HG03097 (cell line): Measurements from ENCODE around the gene TACC3.

Source experiments
- ATAC-seq: cut with Tn5 transposase; IDR thresholded peaks from one replicate; pipeline ENCODE4 v1.9.1; 2021; ENCODE audit not compliant: unreplicated experiment, low FRiP score

The TACC3 gene

DNA sequence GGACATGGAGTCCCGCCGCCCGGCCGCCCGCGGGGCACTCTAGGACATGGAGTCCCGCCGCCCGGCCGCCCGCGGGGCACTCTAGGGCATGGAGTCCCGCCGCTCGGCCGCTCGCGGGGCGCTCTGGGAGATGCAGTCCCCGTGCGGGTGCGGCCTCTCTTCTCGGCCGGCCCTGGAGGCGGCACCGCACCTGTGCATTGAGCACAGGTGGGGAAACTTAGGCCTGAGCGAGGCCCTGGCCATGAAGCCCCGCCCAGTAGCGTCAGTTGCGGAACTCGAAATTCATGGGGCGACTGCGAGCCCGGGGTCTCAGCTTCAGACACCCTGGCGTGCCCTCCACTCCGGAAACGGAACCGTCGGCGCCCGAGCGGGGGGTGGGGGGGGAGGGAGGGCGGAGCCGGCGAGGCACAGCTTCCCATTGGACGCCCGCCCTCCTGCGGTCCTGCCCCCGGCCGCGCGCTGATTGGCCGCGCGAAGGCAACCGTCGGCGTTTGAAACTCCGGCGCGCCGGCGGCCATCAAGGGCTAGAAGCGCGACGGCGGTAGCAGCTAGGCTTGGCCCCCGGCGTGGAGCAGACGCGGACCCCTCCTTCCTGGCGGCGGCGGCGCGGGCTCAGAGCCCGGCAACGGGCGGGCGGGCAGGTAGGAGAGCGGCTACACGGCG is at the start of gene TACC3, which contains the start of gene TMEM129:
Gene TACC3 (plus strand): TSS at position 519 of the 663 bp plus-strand sequence. CDS start 1,901 bp downstream, outside the sequence.
Gene TMEM129 (minus strand): TSS at position 321 of the 663 bp plus-strand sequence. CDS start 486 bp downstream, outside the sequence.
- peak; percentile 52 for ATAC-seq

DNA sequence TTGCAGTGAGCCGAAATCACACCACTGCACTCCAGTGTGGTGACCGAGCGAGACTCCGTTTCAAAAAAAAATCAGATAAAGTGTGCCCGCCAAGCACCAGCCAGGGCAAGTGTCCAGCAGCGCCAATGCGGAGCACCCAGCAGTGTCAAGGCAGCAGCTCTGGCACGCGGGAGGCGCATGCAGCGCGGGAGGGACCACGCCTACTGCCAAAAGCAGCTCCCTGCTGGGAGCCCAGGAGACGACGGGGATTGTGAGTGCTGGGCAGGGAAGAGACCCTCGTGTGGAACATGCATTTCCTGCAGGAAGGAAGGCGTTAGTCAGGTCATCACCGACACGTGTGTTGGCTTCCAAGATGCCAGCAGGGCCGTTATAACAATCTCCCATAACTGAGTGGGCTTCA is 47.6 kb upstream of the TACC3 start:
- no peak for ATAC-seq

DNA sequence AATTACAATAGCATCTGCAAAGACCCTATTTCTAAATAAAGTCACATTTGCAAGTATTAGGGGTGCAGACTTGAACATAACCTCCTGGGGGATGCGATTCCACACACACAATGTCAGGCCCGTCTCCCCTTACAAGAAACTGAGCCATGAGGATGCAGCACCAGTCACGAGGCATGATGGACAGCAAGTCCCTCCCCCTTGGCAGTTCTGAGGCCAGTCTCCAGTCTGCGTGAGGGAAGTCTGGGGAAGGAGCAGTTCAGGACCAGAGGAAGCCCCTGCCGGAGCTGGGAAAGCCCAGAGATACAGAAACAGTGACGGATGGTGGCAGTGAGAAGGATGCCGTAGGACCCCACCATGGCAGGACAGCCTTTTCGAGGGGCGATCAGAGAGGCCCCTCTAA is 46.6 kb upstream of the TACC3 start:
- no peak for ATAC-seq

DNA sequence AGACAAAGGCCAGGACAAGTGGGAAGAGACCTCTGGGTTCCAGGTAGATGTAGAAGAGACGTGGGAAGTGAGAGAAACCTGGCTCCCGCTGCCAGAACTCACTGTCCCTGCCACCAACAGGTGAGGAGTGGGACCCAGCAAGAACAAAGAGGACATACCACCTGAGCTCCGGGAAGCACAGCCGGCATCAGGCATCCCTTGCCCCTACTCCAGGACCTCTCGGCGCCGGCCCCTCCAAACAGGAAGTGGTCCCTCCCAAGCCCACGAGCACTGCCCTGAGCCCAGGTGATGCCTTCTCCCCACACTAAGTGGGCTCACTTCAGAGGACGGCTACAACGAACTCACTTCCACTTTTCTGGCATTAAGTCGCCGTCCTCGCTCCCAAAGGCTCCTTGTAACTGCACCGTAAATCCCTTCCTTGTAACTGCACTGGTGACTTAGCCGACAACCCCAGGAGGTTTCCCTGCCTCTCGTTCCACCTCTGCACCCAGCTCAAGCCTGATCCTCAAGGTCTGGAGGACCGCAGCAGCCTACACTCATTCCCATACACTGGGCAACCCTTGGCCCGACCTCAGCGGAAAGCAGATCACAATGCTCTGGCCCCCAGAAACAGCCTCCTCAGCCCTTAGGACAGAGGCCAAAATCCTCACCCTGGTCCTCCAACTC is 46.1 kb upstream of the TACC3 start:
- no peak for ATAC-seq

DNA sequence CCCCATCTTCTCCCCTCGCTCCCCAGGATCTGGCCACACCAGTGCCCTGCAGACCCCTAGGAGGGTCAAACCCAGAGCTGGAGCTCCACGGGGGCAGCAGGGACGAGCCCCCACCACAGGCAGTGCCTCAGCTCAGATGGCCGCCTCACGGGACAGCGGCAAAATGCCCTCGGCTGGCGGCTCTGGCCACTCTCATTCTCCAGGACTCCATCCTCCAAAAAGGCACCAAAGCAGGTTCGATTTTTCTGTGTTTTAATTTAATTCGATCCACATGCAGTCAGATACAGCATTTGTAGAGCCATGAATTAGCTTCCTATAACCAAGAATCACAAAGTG is 45.6 kb upstream of the TACC3 start:
- ATAC-seq: no peak

DNA sequence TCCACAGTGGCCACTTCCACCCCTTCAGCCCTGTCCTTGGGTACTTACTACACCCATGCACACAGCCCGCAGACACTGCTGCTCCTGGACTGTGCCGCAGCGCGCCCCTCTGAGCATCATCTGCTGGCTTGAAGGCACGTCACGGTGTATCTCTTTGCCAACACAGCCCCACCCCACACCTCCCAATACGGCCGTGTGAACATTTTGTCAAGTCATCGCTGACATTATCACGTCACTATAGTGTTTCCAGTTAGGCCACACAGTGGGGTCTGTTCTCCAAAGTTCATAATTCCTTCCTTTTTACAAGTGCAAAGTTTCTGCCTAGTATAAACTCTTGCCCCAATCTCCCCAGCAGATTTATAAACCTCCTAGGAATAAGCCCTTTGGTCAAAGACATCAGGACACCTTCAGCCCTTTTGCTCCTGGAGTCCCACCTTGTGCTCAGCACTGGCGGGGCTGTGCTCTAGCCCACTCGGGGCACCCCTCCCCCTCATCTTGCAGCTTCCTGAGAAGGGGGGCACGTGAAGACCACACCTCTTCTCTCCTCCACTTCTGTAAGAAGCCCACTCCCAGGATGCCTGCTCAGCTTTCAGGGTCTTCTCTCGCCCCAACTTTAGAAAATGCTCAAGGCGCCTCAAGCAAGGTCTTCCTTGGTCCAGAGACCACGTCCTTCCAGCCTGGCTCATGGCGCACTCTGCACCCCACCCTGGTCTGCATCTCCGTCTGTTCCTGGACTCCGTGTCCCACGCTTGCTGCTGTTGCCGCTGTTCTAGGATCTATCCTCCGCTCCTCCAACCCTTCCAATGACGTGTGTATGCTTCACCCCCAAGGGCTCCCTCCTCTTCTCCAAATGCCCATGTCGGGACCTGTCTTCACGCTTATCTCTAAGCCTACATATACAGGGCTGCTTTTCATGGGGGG is 44.5 kb upstream of the TACC3 start:
- ATAC-seq: no peak

DNA sequence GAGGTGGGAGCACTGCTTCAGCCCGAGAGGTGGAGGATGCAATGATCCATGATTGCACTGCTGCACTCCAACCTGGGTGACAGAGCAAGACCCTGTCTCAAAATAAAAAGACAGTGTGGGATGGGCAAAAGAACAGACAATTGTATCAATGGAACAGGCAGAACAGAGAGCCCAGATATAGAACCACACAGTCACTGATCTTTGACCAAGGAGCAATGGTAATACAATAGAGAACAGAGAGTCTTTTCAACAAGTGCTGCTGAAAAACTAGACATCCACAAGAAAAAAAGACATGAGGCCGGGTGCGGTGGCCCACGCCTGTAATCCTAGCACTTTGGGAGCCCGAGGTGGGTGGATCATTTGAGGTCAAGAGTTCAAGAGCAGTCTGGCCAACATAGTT is 43.1 kb upstream of the TACC3 start:
- no peak for ATAC-seq

DNA sequence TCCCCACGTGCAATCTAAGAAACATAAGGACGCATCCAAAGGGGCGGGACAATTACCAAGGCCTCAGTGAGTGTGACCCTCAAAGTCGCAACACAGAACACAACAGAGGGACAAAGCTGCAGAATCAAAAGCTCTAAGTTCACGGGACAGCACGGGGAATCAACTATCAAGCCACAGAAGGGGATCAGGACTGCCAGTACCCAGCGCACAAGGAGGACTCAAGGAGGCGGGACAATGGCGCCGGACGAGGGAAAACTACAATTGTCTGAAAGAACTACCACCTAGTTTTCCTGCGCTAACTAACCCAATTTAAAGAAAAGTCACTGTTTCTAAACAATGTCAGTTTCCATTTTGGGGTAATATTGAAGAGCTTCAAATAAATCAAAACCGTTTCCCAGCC is 38.5 kb upstream of the TACC3 start:
- no peak for ATAC-seq

DNA sequence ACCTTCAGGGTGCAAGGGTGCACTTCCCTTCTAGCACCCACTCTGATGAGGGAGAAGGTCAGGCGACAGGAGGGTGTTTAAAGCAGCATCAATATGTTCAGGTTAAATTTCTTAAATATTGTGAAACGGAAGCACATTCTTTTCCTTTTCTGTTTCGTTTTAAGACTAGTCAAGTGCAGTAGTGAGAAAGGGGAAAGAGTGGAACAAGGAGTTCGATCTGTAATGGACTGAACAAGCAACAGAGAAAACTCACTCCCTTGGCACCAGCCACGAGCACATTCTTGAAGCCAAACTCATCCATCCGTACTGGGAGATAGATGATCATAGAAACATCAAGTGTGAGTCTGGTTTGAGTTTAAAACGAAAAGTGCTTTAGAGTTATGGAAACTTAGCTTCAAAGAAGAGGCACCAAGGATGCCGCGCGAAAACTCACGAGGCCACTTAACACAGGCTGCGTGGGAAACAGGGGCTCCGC is 38.0 kb upstream of the TACC3 start:
- ATAC-seq: no peak

DNA sequence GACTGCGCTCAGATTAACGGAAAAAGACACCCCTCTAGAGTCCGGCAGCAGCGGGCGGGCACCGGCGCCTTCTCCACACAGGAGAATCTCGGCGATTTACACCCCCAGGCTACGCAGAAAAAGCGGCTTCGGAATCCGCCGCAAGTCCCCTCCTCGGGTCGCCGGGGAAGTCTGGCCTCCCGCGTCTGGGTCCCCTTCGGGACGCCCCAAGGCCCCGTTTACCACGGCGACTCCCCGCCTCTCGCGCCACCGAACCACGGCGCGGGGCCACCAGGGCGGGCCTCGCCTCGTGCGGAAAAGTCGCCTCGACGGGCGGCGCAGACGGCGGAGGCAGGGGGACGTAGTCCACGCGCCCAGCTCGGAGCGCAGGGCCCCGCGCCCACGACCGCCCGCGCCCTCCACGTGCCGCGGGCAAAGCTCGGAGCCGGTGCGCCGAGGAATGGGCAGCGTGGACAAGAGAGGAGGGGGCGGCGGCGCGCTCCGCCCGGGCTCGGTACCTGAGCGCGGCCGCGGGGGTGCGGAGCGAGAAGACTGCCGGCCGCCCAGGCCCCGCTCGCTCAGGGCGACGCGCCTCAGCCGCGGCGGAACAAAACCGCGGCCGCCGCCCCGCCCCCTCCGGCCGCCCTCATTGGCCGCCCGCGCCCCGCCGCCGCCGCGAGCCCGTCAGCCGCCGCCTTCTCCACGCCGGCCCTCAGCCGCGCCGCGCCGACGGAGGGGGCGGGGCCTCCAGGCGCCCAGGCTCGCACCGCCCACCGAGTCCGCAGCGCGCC is 37.4 kb upstream of the TACC3 start, which contains the start of gene FAM53A:
Gene FAM53A (minus strand): TSS at position 578 of the 770 bp plus-strand sequence. CDS start 15,572 bp downstream, outside the sequence.
- peak; percentile 82 for ATAC-seq

DNA sequence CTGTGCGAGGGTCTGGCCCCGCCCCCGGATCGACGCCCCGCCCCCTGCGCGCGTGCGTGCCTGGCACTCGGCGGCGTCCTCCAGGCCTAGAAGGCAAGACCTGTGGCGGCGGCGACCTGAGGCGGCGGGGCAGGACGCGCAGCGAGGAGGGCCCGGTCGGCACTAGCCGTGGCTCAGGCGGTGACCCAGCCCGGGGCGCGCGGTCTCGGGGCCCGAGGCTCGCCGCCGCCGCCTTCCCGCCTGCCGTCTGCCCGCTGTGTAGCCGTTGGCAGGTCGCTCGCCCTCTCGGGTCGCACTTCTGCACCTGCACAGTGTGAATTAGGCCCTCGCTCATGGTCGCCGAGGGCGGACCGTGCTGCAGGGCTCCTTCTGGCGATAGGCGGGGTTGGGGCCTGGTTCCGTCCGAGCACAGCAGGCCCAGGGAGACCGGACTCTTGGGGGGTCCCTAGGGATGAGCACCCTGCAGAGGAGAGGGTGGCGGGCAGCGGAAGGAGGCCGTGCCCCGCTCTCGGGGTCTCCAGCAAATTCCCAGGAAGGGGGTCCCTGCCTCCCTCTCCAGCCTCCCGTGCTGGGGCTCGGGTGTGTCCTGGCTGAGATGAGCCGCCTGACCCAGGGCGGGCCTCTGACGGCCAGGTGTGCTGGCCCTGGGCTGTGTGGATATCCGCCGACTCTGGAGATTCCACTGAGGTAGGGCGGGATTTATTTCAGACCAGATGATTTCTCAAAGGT is 36.7 kb upstream of the TACC3 start:
- ATAC-seq: no peak

DNA sequence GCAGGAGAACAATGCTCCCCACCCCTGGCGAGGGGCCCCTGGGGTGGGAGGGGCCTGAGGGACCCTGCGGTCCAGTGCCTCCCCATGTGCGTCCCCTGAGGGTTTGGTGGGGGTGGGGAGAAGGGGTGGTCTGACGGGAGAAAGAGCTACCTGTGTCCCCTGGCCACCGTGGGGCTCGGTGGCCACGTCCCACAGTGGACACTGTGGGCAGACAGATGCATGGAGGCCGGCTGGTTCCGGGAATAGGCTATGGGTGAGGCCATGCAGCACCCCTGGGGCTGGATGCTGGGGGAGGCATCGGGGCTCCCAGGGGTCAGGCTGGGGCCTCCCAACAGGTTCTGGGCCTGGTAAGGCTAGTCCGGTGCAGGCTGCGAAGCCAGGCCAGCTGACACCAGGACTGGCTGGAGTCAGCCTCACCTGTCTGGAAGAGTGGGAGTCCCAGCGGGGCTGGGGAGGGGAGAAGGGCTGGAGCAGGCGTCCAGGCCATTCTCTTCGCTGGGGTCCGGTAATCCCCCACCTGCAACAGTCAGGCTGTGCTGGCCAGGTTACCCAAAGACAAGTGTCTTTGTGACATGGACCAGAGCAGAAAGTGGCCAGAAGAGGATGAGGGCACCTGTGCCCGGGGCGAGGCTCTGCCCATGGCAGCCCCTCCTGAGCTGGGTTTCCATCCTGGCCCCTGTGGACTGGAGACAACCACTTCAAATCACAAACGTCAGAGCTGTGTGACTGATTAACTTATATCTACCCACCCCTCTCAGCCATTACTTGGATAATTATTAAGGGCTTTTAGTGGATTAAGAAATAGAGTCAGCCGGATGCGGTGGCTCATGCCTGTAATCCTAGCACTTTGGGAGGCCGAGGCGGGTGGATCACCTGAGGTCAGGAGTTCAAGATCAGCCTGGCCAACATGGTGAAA is 35.8 kb upstream of the TACC3 start:
- ATAC-seq: no peak

DNA sequence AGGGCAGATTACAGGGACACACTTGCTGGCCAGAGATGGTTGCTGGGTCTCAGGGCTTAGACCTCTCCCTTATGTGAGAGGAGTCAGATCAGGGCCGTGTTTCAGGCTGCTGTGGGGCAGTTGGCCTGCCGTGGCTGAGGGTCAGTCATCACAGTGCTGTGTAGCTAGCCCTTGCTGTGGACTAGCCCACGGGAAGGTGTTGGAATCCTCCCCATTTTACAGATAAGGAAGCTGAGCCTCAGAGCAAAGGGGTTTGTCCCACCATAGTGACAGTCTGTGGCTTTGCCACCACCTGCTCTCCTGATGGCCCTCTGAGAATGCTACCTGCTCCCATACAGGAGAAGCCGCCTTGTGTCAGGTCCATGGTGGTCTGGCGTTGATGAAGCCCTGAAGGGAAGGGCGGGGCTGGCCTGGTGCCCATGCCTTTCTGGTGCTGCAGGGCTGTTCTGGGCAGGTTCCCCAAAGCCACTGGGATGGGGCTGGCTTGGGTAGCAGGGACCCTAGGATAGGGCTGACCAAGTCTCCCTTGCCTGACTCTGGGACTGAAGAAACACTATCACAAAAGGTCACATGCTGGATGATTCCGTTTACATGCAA is 34.8 kb upstream of the TACC3 start:
- no peak for ATAC-seq

DNA sequence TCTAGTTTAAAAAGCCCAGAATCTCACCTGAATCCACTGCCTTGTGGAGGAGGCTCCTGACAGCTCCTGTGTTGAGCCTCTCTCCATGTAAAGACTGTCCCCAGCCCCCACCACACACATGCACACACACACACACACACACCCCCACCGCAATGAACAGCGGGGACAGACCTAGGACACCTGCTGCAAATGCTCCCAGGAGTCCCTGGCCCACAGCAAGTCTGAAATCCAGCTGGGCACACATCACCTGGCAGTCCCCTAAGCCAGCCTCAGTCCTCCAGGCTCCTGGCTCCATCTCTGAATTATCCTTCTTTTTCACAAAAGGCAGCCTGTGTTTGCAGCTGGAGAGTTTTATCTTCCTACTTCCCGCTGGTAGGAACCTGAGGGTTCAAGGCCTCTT is 30.6 kb upstream of the TACC3 start:
- no peak for ATAC-seq

DNA sequence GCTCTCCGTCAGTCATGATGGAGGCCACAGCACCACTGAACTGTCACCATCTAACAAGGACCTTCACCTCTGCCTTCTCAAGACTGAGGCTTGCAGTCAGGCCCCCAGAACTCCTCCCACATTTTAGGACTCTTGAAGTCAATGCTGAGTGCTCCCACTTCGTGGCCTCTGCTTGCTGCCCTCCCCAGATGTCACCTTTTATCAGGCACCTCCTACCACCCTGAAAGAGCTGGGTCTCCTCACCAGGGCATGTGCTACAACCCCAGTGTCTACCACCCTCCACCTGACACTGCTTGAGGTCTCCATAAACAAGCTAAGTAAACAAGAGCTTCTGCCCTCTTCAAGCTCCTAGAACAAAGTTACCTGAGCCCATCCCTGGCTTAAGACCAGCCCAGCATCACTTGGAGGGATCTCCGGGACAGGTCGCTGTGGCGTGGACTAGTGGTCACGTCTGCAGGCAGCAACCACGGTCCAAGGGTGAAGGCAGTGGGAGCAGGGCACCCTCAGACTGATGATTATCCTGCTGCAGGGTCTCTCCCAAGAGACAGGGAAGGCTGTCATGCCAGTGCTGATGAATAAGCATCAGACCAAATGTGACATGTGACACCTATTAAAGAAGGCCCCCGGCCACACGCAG is 29.5 kb upstream of the TACC3 start:
- no peak for ATAC-seq

DNA sequence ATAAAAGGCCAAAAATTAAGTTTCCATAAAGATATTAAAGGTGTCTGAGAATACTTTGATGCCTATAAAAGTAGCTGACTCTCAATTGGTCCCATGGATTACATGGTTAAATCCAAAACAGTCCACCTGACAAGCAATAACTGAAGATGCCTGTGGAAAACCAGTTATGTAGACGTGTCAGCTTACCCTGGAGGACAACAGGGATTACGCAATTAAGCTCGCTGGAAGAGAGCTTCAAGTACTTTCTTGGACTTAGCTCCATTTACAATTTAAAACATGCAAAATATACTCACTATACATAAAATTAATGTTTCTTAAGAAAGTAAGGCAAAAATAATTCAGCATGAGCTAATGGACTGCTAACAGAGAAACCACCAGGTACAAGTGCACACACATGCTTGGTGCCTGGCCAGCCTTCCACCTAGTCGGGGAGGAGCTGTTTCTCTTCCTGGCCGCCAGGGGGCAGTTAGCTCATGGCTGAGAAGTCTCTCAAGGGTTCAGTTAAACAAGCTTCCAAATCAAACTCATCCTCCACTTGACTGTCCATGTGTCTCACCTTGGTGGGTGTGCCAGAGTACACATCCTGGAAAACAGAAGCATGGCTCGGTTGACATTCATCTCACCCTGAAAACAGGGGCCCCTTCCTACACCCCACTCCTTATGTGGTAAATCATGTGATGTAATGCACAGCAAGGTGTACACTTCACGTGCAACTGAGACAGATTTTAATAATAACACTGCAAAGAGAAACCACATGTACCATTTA is 28.0 kb upstream of the TACC3 start:
- ATAC-seq: no peak

DNA sequence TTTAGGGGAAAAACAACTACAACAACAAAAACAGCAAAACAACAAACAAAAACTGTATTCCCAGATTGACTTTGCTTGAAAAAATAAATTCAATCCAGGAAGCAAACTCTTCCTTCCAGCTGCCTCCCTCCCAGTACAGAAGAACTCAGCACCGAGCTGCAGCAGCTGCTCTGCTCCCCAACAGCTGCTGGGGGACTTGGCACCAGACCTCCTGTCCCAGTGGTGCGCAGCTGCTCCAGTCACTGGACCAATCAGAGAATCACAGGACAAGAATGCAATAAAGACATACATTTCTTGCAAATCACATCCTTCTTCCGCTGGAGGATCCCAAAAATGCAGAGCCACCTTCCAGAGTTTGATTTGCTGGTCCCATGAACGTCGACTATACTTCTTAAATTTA is 25.4 kb upstream of the TACC3 start:
- ATAC-seq: no peak
